Measurements from ENCODE around the gene NEDD4L.

The NEDD4L gene

GRCh38 chr18:58308463-58308862 is 264.4 kb downstream of the NEDD4L start:
- no peak overlapping the region for H3K9ac ChIP-seq (ENCODE audit: low read length)
- peaks cover 34% of the 10 kb centered on the region for H3K4me1 ChIP-seq (ENCODE audit: control insufficient read depth, insufficient read depth, low read length)
- no peaks in the 10 kb centered on the region for H3K27me3 ChIP-seq (ENCODE audit: control insufficient read depth, insufficient read depth, low read length)
- H3K36me3 ChIP-seq (ENCODE audit: control insufficient read depth, insufficient read depth, low read length): no peaks in the 10 kb centered on the region
- no peaks in the 10 kb centered on the region for H3K9me3 ChIP-seq (ENCODE audit: control insufficient read depth, low read length)
- no peak overlapping the region for H3K4me3 ChIP-seq (ENCODE audit: low read length)

- H3K4me3 ChIP-seq (ENCODE audit: low read length): no peak overlapping the region
- no peaks in the 10 kb centered on the region for H3K9me3 ChIP-seq (ENCODE audit: control insufficient read depth, low read length)
- H3K36me3 ChIP-seq (ENCODE audit: control insufficient read depth, insufficient read depth, low read length): no peaks in the 10 kb centered on the region
- H3K4me1 ChIP-seq (ENCODE audit: control insufficient read depth, insufficient read depth, low read length): peaks cover 31% of the 10 kb centered on the region
- H3K27me3 ChIP-seq (ENCODE audit: control insufficient read depth, insufficient read depth, low read length): no peaks in the 10 kb centered on the region
- no peak overlapping the region for H3K9ac ChIP-seq (ENCODE audit: low read length)
These were observed 265.1 kb downstream of the NEDD4L start for GRCh38 chr18:58309099-58309498.

- H3K27me3 ChIP-seq (ENCODE audit: control insufficient read depth, insufficient read depth, low read length): no peaks in the 10 kb centered on the region
These were observed 265.7 kb downstream of the NEDD4L start for GRCh38 chr18:58309610-58310239.

GRCh38 chr18:58310517-58310916 is 266.5 kb downstream of the NEDD4L start:
- no peaks in the 10 kb centered on the region for H3K27me3 ChIP-seq (ENCODE audit: control insufficient read depth, insufficient read depth, low read length)
- H3K4me1 ChIP-seq (ENCODE audit: control insufficient read depth, insufficient read depth, low read length): peaks cover 45% of the 10 kb centered on the region
- no peaks in the 10 kb centered on the region for H3K9me3 ChIP-seq (ENCODE audit: control insufficient read depth, low read length)
- H3K9ac ChIP-seq (ENCODE audit: low read length): peak overlapping the region; percentile 42
- no peaks in the 10 kb centered on the region for H3K36me3 ChIP-seq (ENCODE audit: control insufficient read depth, insufficient read depth, low read length)
- no peak overlapping the region for H3K4me3 ChIP-seq (ENCODE audit: low read length)

More at GRCh38 chr18:58309610-58310239, 265.7 kb downstream of the NEDD4L start:
- no peaks in the 10 kb centered on the region for H3K36me3 ChIP-seq (ENCODE audit: control insufficient read depth, insufficient read depth, low read length)
- H3K9ac ChIP-seq (ENCODE audit: low read length): peak overlapping the region; percentile 11
- no peaks in the 10 kb centered on the region for H3K9me3 ChIP-seq (ENCODE audit: control insufficient read depth, low read length)
- peaks cover 37% of the 10 kb centered on the region for H3K4me1 ChIP-seq (ENCODE audit: control insufficient read depth, insufficient read depth, low read length)
- no peak overlapping the region for H3K4me3 ChIP-seq (ENCODE audit: low read length)

- Histone ChIP-seq H3K9me3 (ENCODE audit: control insufficient read depth, low read length) (no peaks in the 10 kb centered on the region), H3K9ac (ENCODE audit: low read length) (peak overlapping the region; percentile 42), H3K4me1 (ENCODE audit: control insufficient read depth, insufficient read depth, low read length) (peaks cover 54% of the 10 kb centered on the region), H3K27me3 (ENCODE audit: control insufficient read depth, insufficient read depth, low read length) (no peaks in the 10 kb centered on the region), H3K4me3 (ENCODE audit: low read length) (no peak overlapping the region), H3K36me3 (ENCODE audit: control insufficient read depth, insufficient read depth, low read length) (no peaks in the 10 kb centered on the region)
These were observed 267.4 kb downstream of the NEDD4L start for GRCh38 chr18:58311390-58311789.

- Histone ChIP-seq H3K4me3 (ENCODE audit: low read length) (no peak overlapping the region), H3K27me3 (ENCODE audit: control insufficient read depth, insufficient read depth, low read length) (no peaks in the 10 kb centered on the region), H3K9ac (ENCODE audit: low read length) (no peak overlapping the region), H3K4me1 (ENCODE audit: control insufficient read depth, insufficient read depth, low read length) (peaks cover 58% of the 10 kb centered on the region), H3K9me3 (ENCODE audit: control insufficient read depth, low read length) (no peaks in the 10 kb centered on the region), H3K36me3 (ENCODE audit: control insufficient read depth, insufficient read depth, low read length) (peaks cover 4% of the 10 kb centered on the region)
These were observed 269.5 kb downstream of the NEDD4L start for GRCh38 chr18:58313491-58314032.

- Histone ChIP-seq H3K4me3 (ENCODE audit: low read length) (no peak overlapping the region), H3K27me3 (ENCODE audit: control insufficient read depth, insufficient read depth, low read length) (no peaks in the 10 kb centered on the region), H3K9me3 (ENCODE audit: control insufficient read depth, low read length) (no peaks in the 10 kb centered on the region), H3K9ac (ENCODE audit: low read length) (no peak overlapping the region), H3K4me1 (ENCODE audit: control insufficient read depth, insufficient read depth, low read length) (peaks cover 55% of the 10 kb centered on the region), H3K36me3 (ENCODE audit: control insufficient read depth, insufficient read depth, low read length) (peaks cover 4% of the 10 kb centered on the region)
These were observed 270.3 kb downstream of the NEDD4L start for GRCh38 chr18:58314284-58314683.

GRCh38 chr18:58315041-58315440 is 271.0 kb downstream of the NEDD4L start:
- Histone ChIP-seq H3K9ac (ENCODE audit: low read length) (peak overlapping the region; percentile 10), H3K27me3 (ENCODE audit: control insufficient read depth, insufficient read depth, low read length) (no peaks in the 10 kb centered on the region), H3K36me3 (ENCODE audit: control insufficient read depth, insufficient read depth, low read length) (peaks cover 4% of the 10 kb centered on the region), H3K4me1 (ENCODE audit: control insufficient read depth, insufficient read depth, low read length) (peaks cover 47% of the 10 kb centered on the region), H3K9me3 (ENCODE audit: control insufficient read depth, low read length) (no peaks in the 10 kb centered on the region), H3K4me3 (ENCODE audit: low read length) (no peak overlapping the region)

GRCh38 chr18:58315739-58316215 is 271.8 kb downstream of the NEDD4L start:
- H3K4me1 ChIP-seq (ENCODE audit: control insufficient read depth, insufficient read depth, low read length): peaks cover 40% of the 10 kb centered on the region
- H3K4me3 ChIP-seq (ENCODE audit: low read length): no peak overlapping the region
- H3K9me3 ChIP-seq (ENCODE audit: control insufficient read depth, low read length): no peaks in the 10 kb centered on the region
- peak overlapping the region; percentile 10 for H3K9ac ChIP-seq (ENCODE audit: low read length)
- no peaks in the 10 kb centered on the region for H3K27me3 ChIP-seq (ENCODE audit: control insufficient read depth, insufficient read depth, low read length)
- peaks cover 4% of the 10 kb centered on the region for H3K36me3 ChIP-seq (ENCODE audit: control insufficient read depth, insufficient read depth, low read length)

- Histone ChIP-seq H3K4me3 (ENCODE audit: low read length) (no peak overlapping the region), H3K4me1 (ENCODE audit: control insufficient read depth, insufficient read depth, low read length) (peaks cover 38% of the 10 kb centered on the region), H3K27me3 (ENCODE audit: control insufficient read depth, insufficient read depth, low read length) (no peaks in the 10 kb centered on the region), H3K36me3 (ENCODE audit: control insufficient read depth, insufficient read depth, low read length) (peaks cover 4% of the 10 kb centered on the region), H3K9me3 (ENCODE audit: control insufficient read depth, low read length) (no peaks in the 10 kb centered on the region), H3K9ac (ENCODE audit: low read length) (no peak overlapping the region)
These were observed 272.6 kb downstream of the NEDD4L start for GRCh38 chr18:58316396-58317342.

GRCh38 chr18:58319719-58320118 is 275.7 kb downstream of the NEDD4L start:
- Histone ChIP-seq H3K4me3 (ENCODE audit: low read length) (no peak overlapping the region), H3K27me3 (ENCODE audit: control insufficient read depth, insufficient read depth, low read length) (no peaks in the 10 kb centered on the region), H3K36me3 (ENCODE audit: control insufficient read depth, insufficient read depth, low read length) (peaks cover 4% of the 10 kb centered on the region), H3K9ac (ENCODE audit: low read length) (no peak overlapping the region), H3K9me3 (ENCODE audit: control insufficient read depth, low read length) (no peaks in the 10 kb centered on the region), H3K4me1 (ENCODE audit: control insufficient read depth, insufficient read depth, low read length) (peaks cover 32% of the 10 kb centered on the region)
